Effector memory CD8-positive, alpha-beta T cell (primary cell): ENCODE measurements around the gene ZNF772.
"Not testable (repeated sequence)": the region's sequence is repeated elsewhere in the genome, so short reads cannot be mapped to it uniquely, and the experiment has no call there.

ENCODE experiments used
- ATAC-seq: fragments of 150-1000 bp; cut with Tn5 transposase; replicated peaks from 2 replicates; pipeline ENCODE4 v1.10.0; 2021; ENCODE audit warnings: mild to moderate bottlenecking, moderate library complexity
- DNase-seq, 3 experiments: peaks; one replicate each; pipeline ENCODE4 v3.0.0; 2021
- H3K27ac Mint-ChIP-seq, 2 donors: one replicate each; pipeline ENCODE4 v1.8.0; 2022; ENCODE audit warnings: mild to moderate bottlenecking in 2 of 2, mixed read lengths in 2 of 2, moderate library complexity in 2 of 2
- H3K27me3 Mint-ChIP-seq, 2 donors: one replicate each; pipeline ENCODE4 v1.8.0; 2022; ENCODE audit warnings: mixed read lengths in 2 of 2
- H3K36me3 Mint-ChIP-seq: one replicate; pipeline ENCODE4 v1.8.0; 2022; ENCODE audit warnings: mild to moderate bottlenecking, moderate library complexity, mixed read lengths; ENCODE audit not compliant: insufficient read depth
- H3K4me1 Mint-ChIP-seq, 2 donors: one replicate each; pipeline ENCODE4 v1.8.0; 2022; ENCODE audit warnings: low read depth in 2 of 2, mixed read lengths in 2 of 2
- H3K4me3 Mint-ChIP-seq, 2 donors: one replicate each; pipeline ENCODE4 v1.8.0; 2022; ENCODE audit warnings: mild to moderate bottlenecking in 2 of 2, mixed read lengths in 2 of 2, moderate library complexity in 2 of 2
- H3K9me3 Mint-ChIP-seq, 2 donors: one replicate each; pipeline ENCODE4 v1.8.0; 2022; ENCODE audit warnings: mixed read lengths in 2 of 2
- total RNA-seq, 9 experiments: gene quantifications; one replicate each; lab custom pipeline; 2026; lab: John Stamatoyannopoulos, UW

The ZNF772 gene
- total RNA-seq = 0.67 to 17.5 (median 6.4) reads per million in 9 experiments

DNA sequence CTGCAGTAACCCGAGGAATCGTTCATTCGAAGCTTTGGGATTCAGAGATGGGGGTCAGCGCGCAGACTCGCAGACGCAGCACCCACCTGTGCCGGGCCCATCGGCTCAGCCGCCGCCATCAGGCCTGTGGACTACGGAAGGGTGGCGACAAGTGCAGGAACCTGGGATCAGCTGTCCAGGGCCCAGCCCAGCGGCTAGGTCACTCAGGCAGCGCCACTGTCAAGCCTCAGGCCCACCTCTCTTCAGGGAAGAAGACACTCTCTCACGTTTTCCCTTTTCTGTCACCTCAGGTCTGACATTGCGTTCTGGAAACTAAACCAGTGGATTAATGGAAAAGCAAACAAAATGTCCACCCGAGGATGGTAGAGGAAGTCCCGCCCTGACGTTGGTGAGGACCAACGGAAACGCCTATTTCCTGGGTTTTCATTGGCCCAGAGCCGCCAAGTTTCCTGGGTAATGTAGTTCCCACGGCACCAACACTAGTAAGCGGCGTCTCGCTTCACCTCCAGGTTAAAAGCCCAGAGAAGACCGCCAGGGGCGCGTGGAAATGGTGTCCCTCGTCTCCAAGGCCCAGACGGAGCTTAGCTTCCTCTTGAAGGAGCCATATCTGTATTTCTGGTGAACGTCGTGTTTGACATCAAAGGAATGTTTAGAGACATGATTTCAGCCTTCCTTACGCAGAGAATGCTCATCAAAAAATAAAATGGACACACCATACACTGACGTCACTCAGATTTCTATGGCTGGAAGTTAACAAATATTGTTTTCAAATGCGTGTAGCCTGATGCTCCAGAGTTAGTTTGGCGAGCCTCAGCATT, at the start of gene ZNF772:
Gene ZNF772 (minus strand): TSS at position 376 of the 818 bp plus-strand sequence. CDS start 257 bp downstream, at position 119.
- Mint-ChIP-seq H3K4me3 (peak within 1 kb of the TSS; percentile 80 to 93), H3K36me3 (peaks cover 4% of the 10 kb centered on the region), H3K4me1 (peaks cover 5 to 9% of the 10 kb centered on the region in 2 donors), H3K27ac (peak within 1 kb of the TSS; percentile 84 to 96), H3K27me3 (peaks cover 10 to 12% of the 10 kb centered on the region in 2 donors), H3K9me3 (peaks cover 23 to 37% of the 10 kb centered on the region in 2 donors)
- DNase-seq (peak; percentile 74 to 88 (median 74)), ATAC-seq (peak; percentile 100)

DNA sequence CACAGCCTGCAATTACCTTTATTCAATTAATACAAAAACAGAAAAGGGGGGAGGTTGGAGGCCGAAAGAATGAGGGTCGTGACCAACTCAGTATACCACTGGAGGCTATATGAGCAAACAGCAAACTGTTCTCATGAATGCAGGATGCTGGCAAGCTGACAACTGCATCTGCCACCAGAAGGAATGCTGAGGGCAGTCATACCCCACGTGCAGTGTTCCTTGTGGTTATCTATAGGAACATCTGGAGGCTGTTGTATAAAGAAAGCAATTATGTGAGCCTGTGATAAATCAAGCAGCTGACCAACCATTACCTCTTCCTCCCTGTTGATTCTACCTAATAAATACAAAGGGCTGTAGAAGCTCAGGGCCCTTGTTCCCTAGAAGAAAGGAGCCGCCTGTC, 40.7 kb upstream of the ZNF772 start:
- H3K9me3 Mint-ChIP-seq = peaks cover 6 to 22% of the 10 kb centered on the region in 2 donors
- ATAC-seq, H3K4me1 Mint-ChIP-seq, H3K27me3 Mint-ChIP-seq, H3K36me3 Mint-ChIP-seq, H3K4me3 Mint-ChIP-seq, H3K27ac Mint-ChIP-seq, DNase-seq: not testable (repeated sequence)

DNA sequence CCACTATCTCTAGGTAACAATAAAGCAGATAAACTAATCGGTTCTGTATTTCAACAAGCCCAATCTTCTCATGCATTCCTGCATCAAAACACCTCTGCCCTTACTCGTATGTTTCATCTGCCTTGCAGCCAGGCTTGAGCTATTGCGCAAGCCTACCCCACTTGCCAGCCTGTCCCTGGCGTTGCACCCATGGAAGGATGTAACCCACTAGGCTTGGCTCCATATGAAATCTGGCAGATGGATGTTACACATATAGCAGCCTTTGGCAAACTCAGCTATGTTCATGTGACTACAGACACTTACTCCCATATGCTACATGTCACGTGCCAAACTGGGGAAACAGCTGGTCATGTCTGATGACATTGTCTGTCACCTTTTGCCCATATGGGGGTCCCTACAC, 37.9 kb upstream of the ZNF772 start:
- Mint-ChIP-seq H3K4me1 (no peaks in the 10 kb centered on the region), H3K4me3 (no peak overlapping the region), H3K27me3 (no peaks in the 10 kb centered on the region), H3K27ac (no peak overlapping the region), H3K36me3 (no peaks in the 10 kb centered on the region), H3K9me3 (peaks cover 9 to 20% of the 10 kb centered on the region in 2 donors)
- DNase-seq (no peak), ATAC-seq (no peak)

DNA sequence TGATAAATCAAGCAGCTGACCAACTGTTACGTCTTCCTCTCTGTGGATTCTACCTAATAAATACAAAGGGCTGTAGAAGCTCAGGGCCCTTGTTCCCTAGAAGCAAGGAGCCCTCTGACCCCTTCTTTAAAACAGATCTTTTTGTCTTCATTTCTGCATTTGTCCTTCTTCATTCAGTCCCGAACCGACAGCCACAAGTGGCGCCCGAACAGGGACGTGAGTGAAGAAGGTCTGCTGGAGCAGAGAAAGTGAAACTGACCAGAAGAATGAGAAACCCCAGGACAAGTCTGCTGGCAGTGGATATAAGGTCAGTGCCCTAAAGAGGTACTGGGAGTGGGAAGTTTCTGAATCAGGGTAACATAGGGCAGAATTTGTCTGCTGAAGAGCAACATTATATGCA, 35.5 kb upstream of the ZNF772 start:
- Mint-ChIP-seq H3K27ac (no peak overlapping the region), H3K4me3 (no peak overlapping the region), H3K9me3 (peaks cover 10 to 24% of the 10 kb centered on the region in 2 donors), H3K27me3 (no peaks in the 10 kb centered on the region), H3K4me1 (no peaks in the 10 kb centered on the region), H3K36me3 (peaks cover 3% of the 10 kb centered on the region)
- no peak for ATAC-seq
- DNase-seq = no peak

DNA sequence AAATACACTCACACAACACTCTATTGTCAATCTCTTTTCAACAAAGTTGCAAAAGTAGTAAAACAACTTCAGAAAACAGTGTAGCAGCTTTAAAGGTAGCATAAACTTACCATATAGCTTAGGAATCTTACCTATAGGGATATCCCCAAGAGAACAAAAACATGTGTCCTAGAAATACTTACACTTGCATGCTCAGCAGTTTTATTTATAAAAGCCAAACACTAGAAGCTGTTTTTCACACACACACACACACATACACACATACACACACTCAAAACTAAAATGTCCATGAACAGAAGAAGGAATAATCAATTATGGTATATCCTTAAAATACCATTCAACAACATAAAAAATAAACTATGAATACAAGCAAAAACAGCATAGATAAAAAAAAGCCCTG, 34.1 kb upstream of the ZNF772 start:
- ATAC-seq (no peak), DNase-seq (no peak)
- Mint-ChIP-seq H3K36me3 (peaks cover 9% of the 10 kb centered on the region), H3K27me3 (no peaks in the 10 kb centered on the region), H3K9me3 (peaks cover 12 to 25% of the 10 kb centered on the region in 2 donors), H3K27ac (no peak overlapping the region), H3K4me1 (no peaks in the 10 kb centered on the region), H3K4me3 (no peak overlapping the region)

DNA sequence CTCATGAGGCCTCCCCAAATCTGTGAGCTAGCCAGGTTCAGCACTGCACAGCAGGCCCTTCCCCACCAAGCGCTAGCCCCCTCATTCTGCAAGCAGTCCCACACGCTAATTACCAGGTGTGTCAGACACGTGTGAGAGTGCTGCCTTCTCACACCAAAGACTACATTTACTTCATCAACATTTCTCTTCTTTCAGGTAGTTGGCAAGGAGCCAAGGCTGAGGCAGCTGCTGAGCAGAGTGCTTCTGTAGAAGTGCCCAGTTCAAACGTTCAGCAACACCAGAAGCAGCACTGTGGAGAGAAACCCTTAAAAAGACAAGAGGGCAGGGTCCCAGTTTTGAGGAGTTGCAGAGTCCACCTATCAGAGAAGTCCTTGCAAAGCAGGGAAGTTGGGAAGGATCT, 28.8 kb upstream of the ZNF772 start:
- Mint-ChIP-seq H3K27ac (no peak overlapping the region), H3K36me3 (peaks cover 29% of the 10 kb centered on the region), H3K9me3 (peaks cover 9 to 45% of the 10 kb centered on the region in 2 donors), H3K4me3 (no peak overlapping the region), H3K27me3 (no peaks in the 10 kb centered on the region), H3K4me1 (peaks cover 5 to 19% of the 10 kb centered on the region in 2 donors)
- no peak for ATAC-seq
- DNase-seq = no peak

DNA sequence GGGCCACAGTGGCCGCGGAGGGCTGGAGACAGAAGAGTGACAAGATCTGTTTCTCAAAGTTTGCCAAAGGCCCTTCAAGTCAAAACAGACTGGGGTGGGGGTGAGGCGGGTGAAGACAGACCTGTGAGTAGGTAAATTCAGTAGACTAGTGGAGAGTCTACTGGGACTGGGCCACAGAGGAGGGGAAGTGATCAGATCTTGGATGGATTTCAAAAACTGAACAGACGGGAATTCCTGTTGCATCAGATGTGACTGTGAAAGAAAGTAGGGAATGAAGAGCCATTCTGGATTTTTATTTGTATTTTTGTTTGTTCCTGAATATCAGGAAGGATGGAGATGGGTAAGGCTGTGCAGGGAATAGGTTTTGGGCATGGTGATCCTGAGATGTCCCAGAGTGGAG, 23.0 kb upstream of the ZNF772 start:
- not testable (repeated sequence) for H3K27me3 Mint-ChIP-seq, ATAC-seq, DNase-seq
- H3K9me3 Mint-ChIP-seq = peaks cover 10 to 47% of the 10 kb centered on the region in 2 donors
- peaks cover 20 to 34% of the 10 kb centered on the region in 2 donors for H3K4me1 Mint-ChIP-seq
- peaks cover 23% of the 10 kb centered on the region for H3K36me3 Mint-ChIP-seq
- H3K4me3 Mint-ChIP-seq = peak overlapping the region; percentile 43 to 77
- H3K27ac Mint-ChIP-seq = peak overlapping the region; percentile 67

DNA sequence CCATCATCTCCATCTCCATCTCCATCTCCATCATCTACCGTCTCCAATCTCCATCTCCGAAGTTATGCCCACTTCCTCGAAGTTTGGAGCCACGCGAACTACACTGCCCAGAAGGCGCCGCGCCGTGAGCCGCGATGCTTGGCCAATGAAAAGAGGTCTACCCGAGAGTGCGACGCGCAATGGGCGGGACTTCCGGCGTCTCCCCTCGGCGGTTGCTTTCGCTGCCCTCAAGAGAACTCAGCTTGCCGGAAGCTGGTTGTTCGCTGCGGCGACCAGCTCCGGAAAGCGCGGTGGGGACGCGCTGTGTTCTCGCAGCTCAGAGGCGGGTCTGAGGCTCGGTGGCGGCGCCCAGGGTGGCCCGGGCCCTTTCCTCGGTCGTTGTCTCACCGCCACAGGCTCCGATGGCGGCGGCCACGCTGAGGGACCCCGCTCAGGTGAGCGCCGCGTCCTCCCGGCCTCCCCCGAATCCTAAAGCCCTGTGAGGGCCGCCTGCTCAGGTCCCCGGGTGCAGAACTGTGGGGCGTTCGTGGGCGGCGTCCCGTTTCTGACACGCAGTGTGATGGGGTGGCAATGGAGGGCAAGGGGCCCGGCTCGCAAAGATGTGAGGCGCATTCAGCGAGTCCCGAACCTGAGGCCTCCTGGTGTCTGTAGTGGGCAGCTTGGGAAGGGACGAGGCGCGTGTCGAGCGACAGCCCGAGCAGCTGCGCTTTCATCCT, 22.5 kb upstream of the ZNF772 start, which contains the start of gene ZNF773:
Gene ZNF773 (plus strand): TSS at position 259 of the 716 bp plus-strand sequence. CDS start 143 bp downstream, at position 402.
- peak; percentile 96 for ATAC-seq
- peaks cover 20 to 34% of the 10 kb centered on the region in 2 donors for H3K4me1 Mint-ChIP-seq
- H3K9me3 Mint-ChIP-seq = peaks cover 10 to 47% of the 10 kb centered on the region in 2 donors
- H3K27ac Mint-ChIP-seq = peak within 1 kb of the TSS; percentile 67
- DNase-seq = peak; percentile 92 to 95 (median 92)
- peak within 1 kb of the TSS; percentile 43 to 77 for H3K4me3 Mint-ChIP-seq
- H3K27me3 Mint-ChIP-seq = not testable (repeated sequence)
- H3K36me3 Mint-ChIP-seq = peaks cover 19% of the 10 kb centered on the region

DNA sequence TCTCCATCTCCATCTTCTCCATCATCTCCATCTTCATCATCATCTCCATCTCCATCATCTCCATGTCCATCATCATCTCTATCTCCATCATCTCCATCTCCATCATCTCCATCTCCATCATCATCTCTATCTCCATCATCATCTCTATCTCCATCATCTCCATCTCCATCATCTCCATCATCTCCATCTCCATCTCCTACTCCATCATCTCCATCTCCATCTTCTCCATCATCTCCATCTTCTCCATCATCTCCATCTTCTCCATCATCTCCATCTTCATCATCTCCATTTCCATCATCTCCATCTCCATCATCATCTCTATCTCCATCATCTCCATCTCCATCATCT, 21.9 kb upstream of the ZNF772 start:
- H3K27me3 Mint-ChIP-seq = not testable (repeated sequence)
- H3K36me3 Mint-ChIP-seq = peaks cover 17% of the 10 kb centered on the region

DNA sequence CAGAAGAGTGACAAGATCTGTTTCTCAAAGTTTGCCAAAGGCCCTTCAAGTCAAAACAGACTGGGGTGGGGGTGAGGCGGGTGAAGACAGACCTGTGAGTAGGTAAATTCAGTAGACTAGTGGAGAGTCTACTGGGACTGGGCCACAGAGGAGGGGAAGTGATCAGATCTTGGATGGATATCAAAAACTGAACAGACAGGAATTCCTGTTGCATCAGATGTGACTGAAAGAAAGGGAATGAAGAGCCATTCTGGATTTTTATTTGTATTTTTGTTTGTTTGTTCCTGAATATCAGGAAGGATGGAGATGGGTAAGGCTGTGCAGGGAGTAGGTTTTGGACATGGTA, 10.9 kb upstream of the ZNF772 start:
- Mint-ChIP-seq H3K4me1 (peaks cover 16 to 20% of the 10 kb centered on the region in 2 donors), H3K9me3 (peaks cover 26 to 46% of the 10 kb centered on the region in 2 donors), H3K27ac (peak overlapping the region; percentile 21 to 90), H3K27me3 (peaks cover 10 to 11% of the 10 kb centered on the region in 2 donors), H3K36me3 (peaks cover 14% of the 10 kb centered on the region), H3K4me3 (peak overlapping the region; percentile 74 to 77)
- not testable (repeated sequence) for DNase-seq, ATAC-seq

More for the DNA sequence above, 21.9 kb upstream of the ZNF772 start:
- H3K9me3 Mint-ChIP-seq = peaks cover 10 to 45% of the 10 kb centered on the region in 2 donors
- not testable (repeated sequence) for ATAC-seq, DNase-seq
- peak overlapping the region; percentile 67 for H3K27ac Mint-ChIP-seq
- H3K4me1 Mint-ChIP-seq = peaks cover 20 to 34% of the 10 kb centered on the region in 2 donors
- H3K4me3 Mint-ChIP-seq = peak overlapping the region; percentile 43 to 77

DNA sequence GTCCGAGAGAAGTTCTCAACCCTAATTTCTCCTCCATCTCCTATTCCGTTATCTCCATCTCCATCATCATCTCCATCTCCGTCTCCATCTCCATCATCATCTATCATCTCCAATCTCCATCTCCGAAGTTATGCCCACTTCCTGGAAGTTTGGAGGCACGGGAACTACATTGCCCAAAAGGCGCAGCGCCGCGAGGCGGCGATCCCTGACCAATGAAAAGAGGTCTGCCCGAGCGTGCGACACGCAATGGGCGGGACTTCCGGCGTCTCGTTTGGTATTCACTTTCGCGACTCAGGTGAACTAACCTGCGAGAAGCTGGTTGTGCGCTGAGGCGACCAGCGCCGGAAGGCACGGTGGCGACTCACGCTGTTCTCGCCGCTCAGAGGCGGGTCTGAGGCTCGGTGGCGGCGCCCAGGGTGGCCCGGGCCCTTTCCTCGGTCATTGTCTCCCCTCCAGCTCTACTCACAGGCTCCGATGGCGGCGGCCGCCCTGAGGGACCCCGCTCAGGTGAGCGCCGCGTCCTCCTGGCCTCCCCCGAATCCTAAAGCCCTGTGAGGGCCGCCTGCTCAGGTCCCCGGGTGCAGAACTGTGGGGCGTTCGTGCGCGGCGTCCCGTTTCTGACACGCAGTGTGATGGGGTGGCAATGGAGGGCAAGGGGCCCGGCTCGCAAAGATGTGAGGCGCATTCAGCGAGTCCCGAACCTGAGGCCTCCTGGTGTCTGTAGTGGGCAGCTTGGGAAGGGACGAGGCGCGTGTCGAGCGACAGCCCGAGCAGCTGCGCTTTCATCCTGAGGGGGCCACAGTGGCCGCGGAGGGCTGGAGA, 10.3 kb upstream of the ZNF772 start, which contains the start of gene ZNF419:
Gene ZNF419 (plus strand): TSS at position 274 of the 822 bp plus-strand sequence. CDS start 201 bp downstream, at position 475.
- peak; percentile 97 for ATAC-seq
- Mint-ChIP-seq H3K27me3 (peaks cover 10 to 11% of the 10 kb centered on the region in 2 donors), H3K4me1 (peaks cover 16 to 20% of the 10 kb centered on the region in 2 donors), H3K36me3 (peaks cover 10% of the 10 kb centered on the region), H3K4me3 (peak within 1 kb of the TSS; percentile 74 to 77), H3K27ac (peak within 1 kb of the TSS; percentile 59 to 90), H3K9me3 (peaks cover 23 to 41% of the 10 kb centered on the region in 2 donors)
- DNase-seq = peak; percentile 88 to 91 (median 89)

DNA sequence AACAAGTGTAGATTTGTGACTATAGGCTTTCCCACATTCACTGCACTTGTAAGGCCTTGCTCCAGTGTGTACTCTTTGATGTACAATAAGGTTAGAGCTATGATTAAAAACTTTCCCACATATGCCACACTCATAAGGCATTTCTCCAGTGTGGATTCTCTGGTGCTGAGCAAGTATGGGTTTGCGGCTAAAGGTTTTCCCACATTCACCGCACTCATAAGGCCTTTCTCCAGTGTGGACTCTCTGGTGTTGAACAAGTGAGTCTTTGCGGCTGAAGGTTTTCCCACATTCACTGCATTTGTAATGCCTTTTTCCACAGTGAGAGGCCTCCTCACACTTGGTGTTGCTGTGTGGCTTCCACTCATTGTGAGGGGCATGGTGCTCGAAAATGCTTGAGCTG, 3.7 kb downstream of the ZNF772 start:
- no peak overlapping the region for H3K27ac Mint-ChIP-seq
- ATAC-seq = no peak
- H3K9me3 Mint-ChIP-seq = peaks cover 20 to 34% of the 10 kb centered on the region in 2 donors
- peaks cover 5 to 9% of the 10 kb centered on the region in 2 donors for H3K4me1 Mint-ChIP-seq
- no peak overlapping the region for H3K4me3 Mint-ChIP-seq
- DNase-seq = no peak
- H3K27me3 Mint-ChIP-seq = no peaks in the 10 kb centered on the region
- H3K36me3 Mint-ChIP-seq = peaks cover 4% of the 10 kb centered on the region

DNA sequence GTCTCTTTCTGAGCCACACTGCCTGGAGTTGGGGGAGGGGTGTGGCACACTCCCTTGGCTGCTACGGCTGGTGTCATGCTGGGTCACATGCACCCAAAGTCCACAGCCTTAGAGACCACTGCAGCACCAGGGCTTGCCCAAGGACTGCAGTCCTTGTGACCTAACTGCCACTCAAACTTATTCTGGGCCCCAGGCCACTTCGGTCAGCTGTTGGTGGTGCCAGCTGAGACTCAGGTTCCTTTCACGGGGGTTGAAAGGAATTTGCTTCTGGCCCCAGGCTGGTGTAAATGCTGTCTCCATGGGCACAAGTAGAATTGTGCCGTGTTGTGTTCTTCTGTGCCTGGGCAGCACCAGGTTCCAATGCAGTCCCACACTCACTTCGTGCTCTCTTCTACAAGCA, 10.9 kb downstream of the ZNF772 start:
- no peak for ATAC-seq
- H3K4me1 Mint-ChIP-seq = no peaks in the 10 kb centered on the region

More for the DNA sequence above, 10.9 kb downstream of the ZNF772 start:
- Mint-ChIP-seq H3K36me3 (no peaks in the 10 kb centered on the region), H3K27me3 (no peaks in the 10 kb centered on the region), H3K27ac (no peak overlapping the region), H3K4me3 (no peak overlapping the region), H3K9me3 (peaks cover 0 to 24% of the 10 kb centered on the region in 2 donors)
- DNase-seq = no peak
